Fibroblast of lung (primary cell): ENCODE data around the gene DIS3L2. TPM values are rescaled to one million over a fixed set of nuclear protein-coding genes. Genes with fewer than 3 reads are reported as not detected.

Experiments
- DNase-seq, 2 donors: peaks; one replicate each; pipeline versions ENCODE4 v3.0.0 to v3.0.0-alpha.2; 2010; ENCODE audit warnings: low read depth in 2 of 2
- H2AFZ ChIP-seq: 2 replicates; pipeline ENCODE4 v1.5.1; 2012; ENCODE audit warnings: low read length, control low read depth, inconsistent platforms
- H3K27ac ChIP-seq: 2 replicates; pipeline ENCODE4 v1.5.1; 2011; ENCODE audit warnings: low read length, control low read depth; ENCODE audit not compliant: insufficient read depth
- H3K27me3 ChIP-seq: 2 replicates; pipeline ENCODE4 v1.5.1; 2011; ENCODE audit warnings: mild to moderate bottlenecking, low read length; ENCODE audit not compliant: control insufficient read depth, insufficient read depth
- H3K36me3 ChIP-seq: 2 replicates; pipeline ENCODE4 v1.5.1; 2011; ENCODE audit warnings: low read length; ENCODE audit not compliant: control insufficient read depth, insufficient read depth
- H3K4me1 ChIP-seq: 2 replicates; pipeline ENCODE4 v1.5.1; 2011; ENCODE audit warnings: low read length; ENCODE audit not compliant: control insufficient read depth, insufficient read depth; ENCODE audit errors: extremely low read depth
- H3K4me2 ChIP-seq: 2 replicates; pipeline ENCODE4 v1.5.1; 2011; ENCODE audit warnings: low read length, control low read depth; ENCODE audit not compliant: insufficient read depth; ENCODE audit errors: extremely low read depth
- H3K4me3 ChIP-seq, 4 experiments: fragments of 200-600 bp in 1 of 4; sonication (generic) in 1 of 4; replicated peaks in 1 of 4; 2 replicates each; pipeline ENCODE4 v1.5.1; 2011 to 2016; ENCODE audit warnings: low read length in 4 of 4, low read depth in 3 of 4, mild to moderate bottlenecking in 3 of 4, control low read depth in 2 of 4, inconsistent platforms in 1 of 4, mixed read lengths in 1 of 4; ENCODE audit not compliant: insufficient read depth in 1 of 4; ENCODE audit errors: control extremely low read depth in 1 of 4
- H3K79me2 ChIP-seq: 2 replicates; pipeline ENCODE4 v1.5.1; 2012; ENCODE audit warnings: mild to moderate bottlenecking, low read length, inconsistent platforms; ENCODE audit not compliant: control insufficient read depth, insufficient read depth
- H3K9ac ChIP-seq: 2 replicates; pipeline ENCODE4 v1.5.1; 2011; ENCODE audit warnings: mild to moderate bottlenecking, low read length, control low read depth; ENCODE audit not compliant: insufficient read depth
- H3K9me3 ChIP-seq: 2 replicates; pipeline ENCODE4 v1.5.1; 2012; ENCODE audit warnings: low read depth, low read length; ENCODE audit not compliant: control insufficient read depth, insufficient read depth
- H4K20me1 ChIP-seq: 2 replicates; pipeline ENCODE4 v1.5.1; 2011; ENCODE audit warnings: low read length; ENCODE audit not compliant: control insufficient read depth, insufficient read depth; ENCODE audit errors: extremely low read depth
- EZH2 ChIP-seq: IDR thresholded peaks from 2 replicates; pipeline ENCODE4 v1.5.1; 2012; ENCODE audit warnings: low read length, control low read depth, mild to moderate bottlenecking; ENCODE audit errors: missing control alignments
- polyA plus RNA-seq, 2 donors: library from polyadenylated mRNA; depleted of rRNA in 1 of 2; stranded (reverse) in 1 of 2; unstranded in 1 of 2; fragments of >200 nt; gene quantifications; 2 replicates each; pipeline ENCODE4 v1.2.1, GENCODE V29; 2011 to 2012; ENCODE audit warnings: missing spikeins in 1 of 2
- total RNA-seq: library from RNA; depleted of rRNA; stranded (reverse); fragments of >200 nt; gene quantifications from 2 replicates; pipeline ENCODE4 v1.2.1, GENCODE V29; 2014
- TF ChIP-seq, protein P1 (sequence below), 2 donors: IDR thresholded peaks in 1 of 2; conservative IDR thresholded peaks in 1 of 2; 1 replicate in 1 of 2; 2 replicates in 1 of 2; pipeline ENCODE4 v1.5.1; 2011 to 2012; ENCODE audit warnings: low read length in 2 of 2, control low read depth in 1 of 2, inconsistent platforms in 1 of 2, low read depth in 1 of 2, mild to moderate bottlenecking in 1 of 2

The DIS3L2 gene
- total and polyA plus RNA-seq, 2 donors (not counting 1 experiment from before 2014, with no cell fraction given): 5.2 to 15.2 TPM

DNA sequence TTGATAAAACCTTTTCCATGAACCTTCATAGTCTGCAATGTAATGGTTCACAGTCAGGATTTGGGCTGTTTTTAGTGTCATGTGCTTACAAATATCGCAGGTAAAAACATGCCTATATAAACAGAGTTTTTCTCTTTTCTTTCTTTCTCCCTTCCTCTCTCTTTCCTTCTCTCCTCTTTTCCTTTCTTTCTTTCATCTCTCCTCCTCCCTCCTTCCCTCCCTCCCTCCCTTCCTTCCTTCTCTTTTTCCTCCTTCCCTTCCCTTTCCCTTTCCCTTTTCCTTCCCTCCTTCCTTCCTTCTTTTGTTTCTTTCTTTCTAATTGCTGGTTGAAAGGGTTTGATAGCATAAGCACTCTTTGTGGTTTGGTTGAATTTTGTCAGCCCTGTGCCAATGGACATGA is 25.7 kb upstream of the DIS3L2 start:
- no peaks in the 10 kb centered on the region for H3K36me3 ChIP-seq
- no peak for TF ChIP-seq EZH2
- TF ChIP-seq, protein P1, sequence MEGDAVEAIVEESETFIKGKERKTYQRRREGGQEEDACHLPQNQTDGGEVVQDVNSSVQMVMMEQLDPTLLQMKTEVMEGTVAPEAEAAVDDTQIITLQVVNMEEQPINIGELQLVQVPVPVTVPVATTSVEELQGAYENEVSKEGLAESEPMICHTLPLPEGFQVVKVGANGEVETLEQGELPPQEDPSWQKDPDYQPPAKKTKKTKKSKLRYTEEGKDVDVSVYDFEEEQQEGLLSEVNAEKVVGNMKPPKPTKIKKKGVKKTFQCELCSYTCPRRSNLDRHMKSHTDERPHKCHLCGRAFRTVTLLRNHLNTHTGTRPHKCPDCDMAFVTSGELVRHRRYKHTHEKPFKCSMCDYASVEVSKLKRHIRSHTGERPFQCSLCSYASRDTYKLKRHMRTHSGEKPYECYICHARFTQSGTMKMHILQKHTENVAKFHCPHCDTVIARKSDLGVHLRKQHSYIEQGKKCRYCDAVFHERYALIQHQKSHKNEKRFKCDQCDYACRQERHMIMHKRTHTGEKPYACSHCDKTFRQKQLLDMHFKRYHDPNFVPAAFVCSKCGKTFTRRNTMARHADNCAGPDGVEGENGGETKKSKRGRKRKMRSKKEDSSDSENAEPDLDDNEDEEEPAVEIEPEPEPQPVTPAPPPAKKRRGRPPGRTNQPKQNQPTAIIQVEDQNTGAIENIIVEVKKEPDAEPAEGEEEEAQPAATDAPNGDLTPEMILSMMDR (conservative IDR thresholded peaks at IDR 0.05 in 1 of 2, IDR thresholded peaks at IDR 0.05 in 1 of 2; ENCODE audit: low read depth in 1 of 2, low read length in 2 of 2): no peak
- no peak overlapping the region for H2AFZ ChIP-seq
- no peak overlapping the region for H3K27ac ChIP-seq
- no peak overlapping the region for H3K4me2 ChIP-seq
- H3K79me2 ChIP-seq: no peaks in the 10 kb centered on the region
- H4K20me1 ChIP-seq: no peaks in the 10 kb centered on the region
- no peaks in the 10 kb centered on the region for H3K4me1 ChIP-seq
- H3K4me3 ChIP-seq: no peak overlapping the region
- H3K9ac ChIP-seq: no peak overlapping the region
- no peaks in the 10 kb centered on the region for H3K9me3 ChIP-seq
- H3K27me3 ChIP-seq: peaks cover 7% of the 10 kb centered on the region
- DNase-seq: no peak

DNA sequence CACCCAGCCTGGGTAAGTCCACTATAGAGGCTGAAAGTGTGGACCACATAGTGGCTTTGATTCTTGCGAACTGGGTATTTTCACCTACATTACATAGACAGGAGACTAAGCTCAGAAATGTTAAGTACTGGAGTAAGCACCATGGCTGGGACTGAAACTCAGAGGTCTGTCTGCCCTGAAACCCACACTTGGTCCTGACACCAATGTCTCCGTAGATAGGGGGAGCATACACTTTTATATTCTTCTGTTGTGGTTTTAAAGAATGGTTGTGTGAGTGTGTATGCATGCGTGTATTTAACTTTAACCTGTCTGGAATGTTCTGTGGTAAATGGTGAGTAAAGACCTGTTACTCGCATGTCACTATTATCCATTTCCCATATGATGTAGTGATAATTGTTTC is 25.0 kb upstream of the DIS3L2 start:
- H3K9me3 ChIP-seq: no peaks in the 10 kb centered on the region
- no peak overlapping the region for H2AFZ ChIP-seq
- H3K27me3 ChIP-seq: peaks cover 6% of the 10 kb centered on the region
- H3K4me3 ChIP-seq: no peak overlapping the region
- no peak overlapping the region for H3K4me2 ChIP-seq
- H3K4me1 ChIP-seq: no peaks in the 10 kb centered on the region
- H3K9ac ChIP-seq: no peak overlapping the region
- H3K27ac ChIP-seq: no peak overlapping the region
- no peaks in the 10 kb centered on the region for H3K36me3 ChIP-seq
- TF ChIP-seq EZH2: no peak
- TF ChIP-seq, protein P1 (conservative IDR thresholded peaks at IDR 0.05 in 1 of 2, IDR thresholded peaks at IDR 0.05 in 1 of 2; ENCODE audit: low read depth in 1 of 2, low read length in 2 of 2): no peak
- DNase-seq: peak in 1 of 2 donors; percentile 49
- no peaks in the 10 kb centered on the region for H3K79me2 ChIP-seq
- no peaks in the 10 kb centered on the region for H4K20me1 ChIP-seq

DNA sequence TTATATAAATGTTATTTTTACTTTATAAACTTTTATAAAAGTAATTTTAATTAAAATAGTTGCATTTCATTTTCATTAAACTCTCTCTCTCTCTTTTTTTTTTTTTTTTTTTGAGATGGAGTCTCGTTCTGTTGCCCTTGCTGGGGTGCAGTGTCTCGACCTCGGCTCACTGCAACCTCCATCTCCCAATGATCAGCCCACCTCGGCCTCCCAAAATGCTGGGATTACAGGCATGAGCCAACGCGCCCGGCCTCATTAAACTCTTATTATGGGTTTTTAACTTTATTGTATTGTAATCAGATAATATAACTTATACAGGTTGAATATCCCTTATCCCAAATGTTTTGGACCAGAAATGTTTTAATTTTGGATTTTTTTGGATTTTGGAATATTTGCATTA is 24.5 kb upstream of the DIS3L2 start:
- Histone ChIP-seq H3K4me1 (no peaks in the 10 kb centered on the region), H3K4me2 (no peak overlapping the region), H2AFZ (no peak overlapping the region), H3K36me3 (no peaks in the 10 kb centered on the region), H3K27ac (no peak overlapping the region), H3K4me3 (no peak overlapping the region), H3K9ac (no peak overlapping the region), H3K9me3 (no peaks in the 10 kb centered on the region), H4K20me1 (no peaks in the 10 kb centered on the region), H3K79me2 (no peaks in the 10 kb centered on the region), H3K27me3 (peaks cover 6% of the 10 kb centered on the region)
- TF ChIP-seq, protein P1 (conservative IDR thresholded peaks at IDR 0.05 in 1 of 2, IDR thresholded peaks at IDR 0.05 in 1 of 2; ENCODE audit: low read depth in 1 of 2, low read length in 2 of 2): no peak
- TF ChIP-seq EZH2: no peak
- no peak for DNase-seq
